ENCODE results near the gene CDK5.

The CDK5 gene

DNA sequence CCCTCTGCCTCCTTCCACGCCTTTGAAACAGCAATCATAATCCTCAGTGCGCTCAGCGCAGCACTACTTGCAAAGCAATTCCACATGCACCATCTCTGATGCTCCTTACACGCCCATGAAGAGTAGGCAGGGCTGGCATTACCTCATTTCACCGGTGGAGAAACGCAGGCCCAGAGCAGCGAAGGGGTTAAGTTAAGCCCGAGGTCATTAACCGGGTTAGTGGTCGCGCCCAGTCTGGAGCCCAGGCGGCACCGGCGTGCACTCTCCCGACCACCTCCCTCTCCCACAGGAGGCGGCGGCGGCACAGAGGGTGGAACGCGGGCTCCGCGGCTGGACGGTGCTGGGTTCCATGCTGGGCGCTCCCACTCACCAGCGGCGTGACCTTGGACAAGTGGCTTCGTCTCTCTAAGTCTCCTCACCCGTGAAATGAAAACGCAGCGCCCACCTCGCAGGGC, 22.4 kb upstream of the CDK5 start:
- Histone ChIP-seq H3K4me1 (peaks cover 42% of the 10 kb centered on the region), H3K9me3 (no peaks in the 10 kb centered on the region)
- peak; percentile 37 for DNase-seq

DNA sequence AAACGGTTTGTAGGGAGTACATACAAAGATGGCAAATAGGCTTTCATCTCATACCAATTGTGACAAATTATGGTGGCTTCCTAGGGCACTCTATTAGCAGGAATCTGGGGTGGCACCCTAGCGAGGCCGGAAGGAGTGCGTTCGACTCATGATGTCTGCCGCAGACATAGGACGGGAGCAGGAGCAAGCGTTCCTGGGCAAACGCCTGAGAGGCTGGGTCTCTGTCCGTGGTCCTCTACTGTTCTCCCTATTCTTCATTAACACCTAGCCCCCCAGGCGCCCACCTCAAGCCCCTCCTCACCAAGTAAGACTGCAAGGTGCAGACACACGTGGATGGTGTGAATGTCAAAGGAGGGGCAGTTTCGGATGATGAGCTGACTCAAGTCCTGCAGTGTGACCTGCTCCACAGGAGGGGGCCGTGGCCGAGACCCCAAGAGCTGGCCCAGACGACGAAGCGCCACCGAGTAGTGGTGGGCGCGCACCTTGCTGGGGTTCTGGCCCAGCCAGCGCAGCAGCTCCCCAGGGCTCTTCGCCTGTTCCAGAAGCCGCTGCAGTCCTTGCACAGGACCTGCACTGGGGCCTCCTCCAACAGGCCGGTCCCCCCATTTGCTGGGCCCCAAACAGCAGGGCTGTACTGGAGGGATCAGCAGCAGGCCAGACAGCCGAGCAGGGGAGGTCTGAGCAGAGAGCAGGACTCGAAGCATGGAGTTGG, 21.7 kb upstream of the CDK5 start:
- Histone ChIP-seq H3K4me1 (peaks cover 39% of the 10 kb centered on the region), H3K9me3 (no peaks in the 10 kb centered on the region), H3K36me3 (peaks cover 27% of the 10 kb centered on the region), H3K27me3 (no peaks in the 10 kb centered on the region), H3K4me3 (ENCODE audit: low read depth, low read length) (peak overlapping the region; percentile 92)
- TF ChIP-seq, protein P1, sequence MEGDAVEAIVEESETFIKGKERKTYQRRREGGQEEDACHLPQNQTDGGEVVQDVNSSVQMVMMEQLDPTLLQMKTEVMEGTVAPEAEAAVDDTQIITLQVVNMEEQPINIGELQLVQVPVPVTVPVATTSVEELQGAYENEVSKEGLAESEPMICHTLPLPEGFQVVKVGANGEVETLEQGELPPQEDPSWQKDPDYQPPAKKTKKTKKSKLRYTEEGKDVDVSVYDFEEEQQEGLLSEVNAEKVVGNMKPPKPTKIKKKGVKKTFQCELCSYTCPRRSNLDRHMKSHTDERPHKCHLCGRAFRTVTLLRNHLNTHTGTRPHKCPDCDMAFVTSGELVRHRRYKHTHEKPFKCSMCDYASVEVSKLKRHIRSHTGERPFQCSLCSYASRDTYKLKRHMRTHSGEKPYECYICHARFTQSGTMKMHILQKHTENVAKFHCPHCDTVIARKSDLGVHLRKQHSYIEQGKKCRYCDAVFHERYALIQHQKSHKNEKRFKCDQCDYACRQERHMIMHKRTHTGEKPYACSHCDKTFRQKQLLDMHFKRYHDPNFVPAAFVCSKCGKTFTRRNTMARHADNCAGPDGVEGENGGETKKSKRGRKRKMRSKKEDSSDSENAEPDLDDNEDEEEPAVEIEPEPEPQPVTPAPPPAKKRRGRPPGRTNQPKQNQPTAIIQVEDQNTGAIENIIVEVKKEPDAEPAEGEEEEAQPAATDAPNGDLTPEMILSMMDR (IDR thresholded peaks at IDR 0.05; ENCODE audit: low read depth, low read length) = no peak
- DNase-seq = peak; percentile 6

More for the DNA sequence above, 22.4 kb upstream of the CDK5 start:
- peak overlapping the region; percentile 92 for H3K4me3 ChIP-seq (ENCODE audit: low read depth, low read length)
- peaks cover 19% of the 10 kb centered on the region for H3K36me3 ChIP-seq
- TF ChIP-seq, protein P1 (IDR thresholded peaks at IDR 0.05; ENCODE audit: low read depth, low read length) = no peak
- no peaks in the 10 kb centered on the region for H3K27me3 ChIP-seq

DNA sequence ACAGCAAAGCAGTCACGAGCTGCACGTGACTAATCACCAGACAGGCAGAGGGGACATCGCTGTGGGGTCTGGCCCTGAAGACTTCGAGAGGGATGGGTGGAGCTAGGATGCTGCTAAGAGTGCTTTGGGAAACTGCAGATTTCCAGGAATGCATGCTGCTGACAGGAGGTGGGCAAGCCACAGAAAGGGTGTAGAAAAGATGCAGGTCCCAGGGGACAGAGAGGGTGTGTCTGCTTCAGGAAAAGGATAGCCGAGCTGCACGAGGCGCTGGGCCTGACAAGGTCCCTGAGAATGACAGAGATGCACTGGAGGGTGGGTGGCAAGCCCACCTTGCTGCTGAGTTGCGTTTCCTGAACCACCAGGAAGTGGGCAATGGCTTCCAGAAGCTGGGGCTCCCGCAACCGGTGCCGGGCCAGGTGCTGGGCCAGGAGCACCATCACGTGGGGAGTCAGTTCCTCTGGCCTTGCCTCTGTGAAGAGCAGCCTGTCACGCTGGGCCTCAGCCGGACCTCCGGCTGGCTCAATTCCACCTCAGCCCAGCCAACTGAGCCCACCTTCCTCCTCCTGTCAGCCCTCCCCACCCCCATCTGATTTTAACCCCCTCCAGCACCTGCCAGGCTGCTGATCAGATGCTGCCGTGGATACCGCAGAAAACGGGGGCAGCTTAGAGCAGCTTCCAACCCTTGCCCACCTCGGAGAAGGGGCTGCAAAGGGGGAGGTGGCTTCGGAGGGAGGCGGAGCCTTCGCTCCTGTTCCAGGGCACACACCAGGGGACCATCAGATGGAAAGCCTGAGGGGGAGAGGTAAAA, 20.7 kb upstream of the CDK5 start:
- Histone ChIP-seq H3K4me1 (peaks cover 34% of the 10 kb centered on the region), H3K4me3 (ENCODE audit: low read depth, low read length) (peak overlapping the region; percentile 5; the same call in 1 of the 2 replicates), H3K27me3 (no peaks in the 10 kb centered on the region), H3K36me3 (peaks cover 36% of the 10 kb centered on the region), H3K9me3 (no peaks in the 10 kb centered on the region)
- TF ChIP-seq, protein P1 (IDR thresholded peaks at IDR 0.05; ENCODE audit: low read depth, low read length) = no peak
- peak; percentile 81 for DNase-seq

DNA sequence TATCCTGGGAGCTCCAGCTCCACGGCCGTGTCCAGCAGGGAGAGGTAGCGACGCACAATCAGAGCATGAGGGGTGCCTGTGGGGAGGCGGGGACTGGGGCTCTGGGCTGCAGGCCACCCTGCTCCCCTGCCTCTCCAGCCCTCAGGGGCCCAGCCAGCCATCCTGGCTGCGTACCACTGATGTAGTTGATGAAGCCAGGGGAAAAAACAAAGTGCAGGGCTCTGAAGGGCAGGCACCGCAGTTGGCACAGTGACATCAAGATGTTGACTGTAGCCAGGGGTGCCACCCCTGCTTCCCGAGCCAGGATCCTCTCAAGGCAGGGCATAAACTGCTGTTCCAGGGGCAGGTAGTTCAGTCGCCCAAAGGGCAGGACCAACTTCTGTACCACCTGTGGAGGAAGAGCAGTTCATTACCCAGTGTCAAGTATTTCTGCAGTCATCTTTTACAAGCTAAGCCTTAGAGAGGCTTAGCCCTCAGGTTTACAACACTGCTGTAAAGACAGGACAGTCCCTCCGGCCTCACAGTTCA, 20.1 kb upstream of the CDK5 start:
- Histone ChIP-seq H3K27me3 (no peaks in the 10 kb centered on the region), H3K4me1 (peaks cover 34% of the 10 kb centered on the region), H3K9me3 (no peaks in the 10 kb centered on the region), H3K36me3 (peaks cover 40% of the 10 kb centered on the region), H3K4me3 (ENCODE audit: low read depth, low read length) (no peak overlapping the region)
- DNase-seq = no peak
- TF ChIP-seq, protein P1 (IDR thresholded peaks at IDR 0.05; ENCODE audit: low read depth, low read length) = no peak

DNA sequence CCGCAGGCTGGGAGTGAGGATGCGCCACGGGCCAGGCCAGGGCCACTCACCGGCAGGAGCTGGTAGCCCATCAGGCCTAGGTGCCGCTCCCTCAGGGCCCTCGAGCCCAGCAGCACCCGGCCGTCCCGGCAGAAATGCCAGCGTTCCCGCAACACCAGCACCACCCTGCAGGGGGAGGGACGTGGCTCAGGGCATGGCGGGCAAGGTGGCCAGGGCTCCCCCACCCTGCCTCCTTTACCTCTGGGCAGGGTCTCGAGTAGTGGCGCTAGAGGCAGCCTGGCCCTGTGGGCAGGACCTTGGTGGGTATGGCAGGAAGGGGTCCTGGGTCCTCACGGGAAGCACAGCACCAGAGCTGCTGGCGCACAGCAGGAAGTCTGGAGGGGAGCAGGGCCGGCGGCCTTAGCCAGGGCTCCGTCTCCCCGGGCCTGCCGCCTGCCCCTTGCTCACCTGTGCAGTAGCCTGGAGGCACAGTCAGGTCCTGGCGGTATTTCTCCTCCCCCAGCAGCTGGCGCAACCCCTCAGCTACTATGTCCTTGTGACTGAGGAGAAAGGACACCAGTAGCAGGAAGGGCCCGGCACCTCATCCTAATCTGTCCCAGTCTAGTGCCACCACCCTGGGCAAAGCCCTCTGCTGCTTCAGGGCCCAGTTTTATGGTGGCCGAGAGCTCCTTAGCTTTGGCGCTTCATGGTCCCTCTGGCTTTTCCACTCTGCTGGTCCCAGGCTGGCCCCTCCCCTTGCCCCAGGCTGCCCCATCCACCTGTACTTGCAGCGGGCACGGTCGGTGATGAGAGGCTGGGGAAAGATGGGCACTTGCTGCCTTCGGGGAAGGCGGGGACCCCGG, 19.4 kb upstream of the CDK5 start:
- peaks cover 47% of the 10 kb centered on the region for H3K36me3 ChIP-seq

More for the DNA sequence above, 19.4 kb upstream of the CDK5 start:
- H3K27me3 ChIP-seq = no peaks in the 10 kb centered on the region
- no peak overlapping the region for H3K4me3 ChIP-seq (ENCODE audit: low read depth, low read length)
- no peaks in the 10 kb centered on the region for H3K9me3 ChIP-seq
- TF ChIP-seq, protein P1 (IDR thresholded peaks at IDR 0.05; ENCODE audit: low read depth, low read length) = peak; percentile 51
- peaks cover 32% of the 10 kb centered on the region for H3K4me1 ChIP-seq
- peak; percentile 76 for DNase-seq
